ENCODE data around the gene RELL1. TPM values are rescaled to one million over a fixed set of nuclear protein-coding genes. Genes with fewer than 3 reads are reported as not detected.

RELL1 gene
- total and polyA plus RNA-seq, 10 of the 15 experiments (the other 5 are each of a cell fraction or from before 2014, with no cell fraction given): 0.20 to 10.9 (median 3.9) TPM

GRCh38 chr4:37653601-37654000 is 32.6 kb downstream of the RELL1 start (continued):
- TF ChIP-seq PBX3 (IDR thresholded peaks at IDR 0.05; ENCODE audit: insufficient replicate concordance, low read depth, low read length) (no peak), NRF1 (conservative IDR thresholded peaks at IDR 0.05; ENCODE audit: low read depth, low read length) (no peak)

GRCh38 chr4:37652747-37653527 is 33.2 kb downstream of the RELL1 start:
- Histone ChIP-seq H3K4me1 (ENCODE audit: control insufficient read depth, insufficient read depth, low read length) (peaks cover 8% of the 10 kb centered on the region; the same call in 1 of the 2 replicates), H3K4me2 (ENCODE audit: control insufficient read depth, insufficient read depth) (no peak overlapping the region), H3K27me3 (replicated peaks in 1 of 2; ENCODE audit: control insufficient read depth in 2 of 2, insufficient read depth in 2 of 2, low read length in 1 of 2) (no peaks in the 10 kb centered on the region), H3K4me3 (no peak overlapping the region), H4K20me1 (ENCODE audit: control insufficient read depth, insufficient read depth) (no peaks in the 10 kb centered on the region), H3K27ac (ENCODE audit: control insufficient read depth, insufficient read depth) (no peak overlapping the region), H3K9ac (ENCODE audit: control insufficient read depth, insufficient read depth, low read length) (no peak overlapping the region), H3K36me3 (ENCODE audit: control insufficient read depth in 2 of 2, insufficient read depth in 2 of 2, low read length in 1 of 2) (peaks cover 2 to 4% of the 10 kb centered on the region in 2 experiments), H3K9me3 (replicated peaks; ENCODE audit: control insufficient read depth, insufficient read depth, low read length) (peaks cover 12% of the 10 kb centered on the region), H3K79me2 (ENCODE audit: control insufficient read depth, insufficient read depth, low read length) (no peaks in the 10 kb centered on the region; the same call in 1 of the 2 replicates), H2AFZ (ENCODE audit: control insufficient read depth, low read depth, low read length) (no peak overlapping the region)
- intact Hi-C loops (cut with micrococcal nuclease; ENCODE audit: unreplicated experiment) (no loop called here), in situ Hi-C loops (cut with MboI) (no loop called here)
- POLR2A ChIA-PET: interaction anchor here (0.6 to 1.0 kb wide), 3 partner anchors 9 to 31 kb away, joined by 3 to 5 read pairs (median 3); no protein-coding TSS in a partner anchor
- ATAC-seq (no peak), DNase-seq (ENCODE audit: low read depth, low spot score) (no peak), FAIRE-seq (no peak)
- WGBS (ENCODE audit: insufficient coverage, insufficient replicate concordance, low lambda C conversion rate, missing lambda C conversion rate): 85% methylated on average over 4 of the region's 4 CpGs
- RAD21 ChIA-PET (ENCODE audit: unreplicated experiment): interaction anchor here (0.6 kb wide), 1 partner anchor 51 kb away, joined by 4 read pairs; no protein-coding TSS in a partner anchor
- TF ChIP-seq STAT3 (IDR thresholded peaks at IDR 0.05; ENCODE audit: low read depth, low read length) (no peak), ATF2 (IDR thresholded peaks at IDR 0.05; ENCODE audit: low read length) (no peak), NFXL1 (IDR thresholded peaks at IDR 0.05; ENCODE audit: borderline replicate concordance) (no peak), EGR1 (IDR thresholded peaks at IDR 0.05; ENCODE audit: borderline replicate concordance in 1 of 2, low read depth in 2 of 2, low read length in 2 of 2) (no peak)
- no TSS peak for BruUV-seq (replicated peaks)
- CTCF ChIA-PET: interaction anchor here (0.8 to 3.0 kb wide), 3 partner anchors 14 to 200 kb away, joined by 3 to 9 read pairs (median 4); a partner anchor contains a TSS
- SMC1A ChIA-PET (ENCODE audit: uncharacterized antibody, unreplicated experiment): interaction anchor here (0.6 to 2.0 kb wide), 7 partner anchors 9 to 1232 kb away, joined by 3 to 5 read pairs (median 3); no protein-coding TSS in a partner anchor
